ENCODE results near the gene OR2L2.

OR2L2 gene, protein sequence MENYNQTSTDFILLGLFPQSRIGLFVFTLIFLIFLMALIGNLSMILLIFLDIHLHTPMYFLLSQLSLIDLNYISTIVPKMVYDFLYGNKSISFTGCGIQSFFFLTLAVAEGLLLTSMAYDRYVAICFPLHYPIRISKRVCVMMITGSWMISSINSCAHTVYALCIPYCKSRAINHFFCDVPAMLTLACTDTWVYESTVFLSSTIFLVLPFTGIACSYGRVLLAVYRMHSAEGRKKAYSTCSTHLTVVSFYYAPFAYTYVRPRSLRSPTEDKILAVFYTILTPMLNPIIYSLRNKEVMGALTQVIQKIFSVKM

DNA sequence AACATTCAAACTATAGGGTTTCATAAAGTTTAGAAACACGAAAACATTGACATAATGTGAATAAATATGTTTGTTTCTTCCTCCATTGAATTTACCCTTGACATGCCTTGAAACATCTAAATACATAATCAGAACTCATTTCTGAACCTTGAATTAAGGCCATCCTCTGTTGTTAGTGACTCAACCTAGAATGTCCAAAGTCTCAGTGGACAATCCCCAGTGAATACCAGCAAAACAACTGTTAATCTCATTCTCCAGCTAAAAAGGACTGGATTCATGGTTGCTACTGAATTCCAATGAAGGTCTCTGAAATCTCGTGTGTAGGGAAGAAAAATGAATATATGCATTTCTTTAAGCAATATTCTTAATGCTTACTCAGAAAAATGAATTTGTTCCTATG, at the start of gene OR2L2:
TSS of gene OR2L2 (plus strand) at position 301 of the 400 bp plus-strand sequence. CDS start 8,198 bp downstream, outside the sequence.
- no peak for DNase-seq (ENCODE audit: extremely low spot score)
- ChIA-PET POLR2A (no interaction called here), CTCF (no interaction called here)
- TF ChIP-seq, protein P1, sequence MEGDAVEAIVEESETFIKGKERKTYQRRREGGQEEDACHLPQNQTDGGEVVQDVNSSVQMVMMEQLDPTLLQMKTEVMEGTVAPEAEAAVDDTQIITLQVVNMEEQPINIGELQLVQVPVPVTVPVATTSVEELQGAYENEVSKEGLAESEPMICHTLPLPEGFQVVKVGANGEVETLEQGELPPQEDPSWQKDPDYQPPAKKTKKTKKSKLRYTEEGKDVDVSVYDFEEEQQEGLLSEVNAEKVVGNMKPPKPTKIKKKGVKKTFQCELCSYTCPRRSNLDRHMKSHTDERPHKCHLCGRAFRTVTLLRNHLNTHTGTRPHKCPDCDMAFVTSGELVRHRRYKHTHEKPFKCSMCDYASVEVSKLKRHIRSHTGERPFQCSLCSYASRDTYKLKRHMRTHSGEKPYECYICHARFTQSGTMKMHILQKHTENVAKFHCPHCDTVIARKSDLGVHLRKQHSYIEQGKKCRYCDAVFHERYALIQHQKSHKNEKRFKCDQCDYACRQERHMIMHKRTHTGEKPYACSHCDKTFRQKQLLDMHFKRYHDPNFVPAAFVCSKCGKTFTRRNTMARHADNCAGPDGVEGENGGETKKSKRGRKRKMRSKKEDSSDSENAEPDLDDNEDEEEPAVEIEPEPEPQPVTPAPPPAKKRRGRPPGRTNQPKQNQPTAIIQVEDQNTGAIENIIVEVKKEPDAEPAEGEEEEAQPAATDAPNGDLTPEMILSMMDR (IDR thresholded peaks at IDR 0.05; ENCODE audit: control extremely low read depth, extremely low read depth, low read depth, missing control alignments), result no peak

DNA sequence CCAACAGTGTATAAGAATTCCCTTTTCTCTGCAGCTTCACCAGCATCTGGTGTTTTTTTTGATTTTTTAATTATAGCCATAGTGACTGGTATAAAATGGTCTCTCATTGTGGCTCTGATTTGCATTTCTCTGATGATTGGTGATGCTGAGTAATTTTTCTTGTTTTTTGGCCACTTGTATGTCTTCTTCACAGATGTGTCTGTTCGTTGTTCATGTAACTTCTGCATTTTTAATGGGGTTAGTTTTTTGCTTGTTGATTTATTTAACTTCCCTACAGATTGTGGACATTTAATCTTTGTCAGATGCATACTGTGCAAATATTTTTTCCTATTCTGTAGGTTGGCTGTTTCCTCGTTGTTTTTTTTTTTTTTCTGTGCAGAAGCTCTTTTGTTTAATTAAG, 36.9 kb upstream of the OR2L2 start:
- TF ChIP-seq, protein P1 (IDR thresholded peaks at IDR 0.05; ENCODE audit: control extremely low read depth, extremely low read depth, low read depth, missing control alignments), result no peak
- ChIA-PET POLR2A (no interaction called here), CTCF (no interaction called here)
- DNase-seq (ENCODE audit: extremely low spot score), result no peak

DNA sequence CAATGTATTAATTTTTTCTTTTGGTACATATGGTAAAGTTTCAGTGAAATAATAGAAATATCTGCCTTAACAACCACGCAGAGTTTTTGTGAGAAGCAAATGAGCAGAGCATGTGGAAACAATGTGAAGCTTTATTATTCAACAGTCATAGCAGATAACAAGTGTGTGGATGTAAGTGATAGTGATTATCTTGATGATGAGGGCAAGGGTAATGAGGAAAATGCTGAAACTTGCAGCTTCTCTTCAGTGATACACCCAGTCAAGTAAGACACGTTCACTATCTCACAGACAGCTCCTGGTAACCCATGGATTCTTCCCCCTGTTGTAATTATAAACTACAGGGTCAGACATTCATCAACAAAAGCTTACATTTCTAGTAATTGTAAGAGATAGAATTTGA, 31.1 kb upstream of the OR2L2 start:
- CTCF ChIA-PET, result no interaction called here
- no peak for DNase-seq (ENCODE audit: extremely low spot score)
- TF ChIP-seq, protein P1 (IDR thresholded peaks at IDR 0.05; ENCODE audit: control extremely low read depth, extremely low read depth, low read depth, missing control alignments), result no peak
- POLR2A ChIA-PET, result no interaction called here

- TF ChIP-seq, protein P1 (IDR thresholded peaks at IDR 0.05; ENCODE audit: control extremely low read depth, extremely low read depth, low read depth, missing control alignments), result no peak
- DNase-seq (ENCODE audit: extremely low spot score), result no peak
- CTCF ChIA-PET, result no interaction called here
- POLR2A ChIA-PET, result no interaction called here
These were observed 29.7 kb upstream of the OR2L2 start for GRCh38 chr1:248000169-248000568.

DNA sequence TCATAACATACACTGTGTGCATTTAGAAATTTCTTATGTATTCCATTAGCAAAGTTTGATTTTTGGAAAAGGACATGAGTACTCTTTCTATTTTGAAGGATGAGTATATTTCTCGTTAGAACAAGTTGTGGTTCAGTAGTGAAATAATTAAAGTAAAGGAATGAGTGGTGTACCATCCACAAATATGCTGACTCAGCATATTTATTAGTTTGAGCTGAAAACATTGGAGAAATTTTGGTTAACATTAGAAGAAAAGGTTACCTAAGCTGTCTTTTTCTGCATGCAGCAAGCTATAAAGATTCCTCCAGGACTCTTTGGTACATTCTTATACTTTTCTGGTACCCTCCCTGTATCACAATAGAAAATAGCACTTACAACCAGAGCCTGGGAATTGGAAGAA, 22.1 kb upstream of the OR2L2 start:
- DNase-seq (ENCODE audit: extremely low spot score), result no peak
- POLR2A ChIA-PET, result no interaction called here
- CTCF ChIA-PET, result no interaction called here
- TF ChIP-seq, protein P1 (IDR thresholded peaks at IDR 0.05; ENCODE audit: control extremely low read depth, extremely low read depth, low read depth, missing control alignments), result no peak

DNA sequence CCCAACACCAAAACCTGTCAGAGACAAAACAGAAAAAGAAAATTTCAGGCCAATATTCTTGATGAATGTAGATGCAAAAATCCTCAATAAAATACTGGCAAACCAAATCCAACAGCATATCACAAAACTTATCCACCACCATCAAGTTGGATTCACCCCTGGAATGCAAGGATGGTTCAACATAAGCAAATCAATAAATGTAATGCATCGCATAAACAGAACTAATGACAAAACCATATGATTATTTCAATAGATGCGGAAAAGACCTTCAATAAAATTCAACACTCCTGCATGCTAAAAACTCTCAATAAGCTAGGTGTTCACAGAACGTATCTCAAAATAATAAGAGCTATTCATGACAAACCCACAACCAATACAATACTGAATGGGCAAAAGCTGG, 20.2 kb upstream of the OR2L2 start:
- CTCF ChIA-PET, result no interaction called here
- TF ChIP-seq, protein P1 (IDR thresholded peaks at IDR 0.05; ENCODE audit: control extremely low read depth, extremely low read depth, low read depth, missing control alignments), result no peak
- DNase-seq (ENCODE audit: extremely low spot score), result no peak
- POLR2A ChIA-PET, result no interaction called here
